Measurements from ENCODE around the gene PTMS.
A peak's percentile ranks its signal among the peaks of the same experiment; 100 is the strongest.

PTMS gene

GRCh38 chr12:6752921-6753771, 13.0 kb upstream of the PTMS start, which contains the start of gene MLF2:
Gene MLF2, minus strand, starts transcription at chr12:6753141. Its CDS starts 807 bp downstream, at chr12:6752334.
- peak; percentile 98 for DNase-seq

GRCh38 chr12:6753772-6754356, 12.3 kb upstream of the PTMS start:
- no peak for DNase-seq

- no peak for DNase-seq
These were observed 11.8 kb upstream of the PTMS start for GRCh38 chr12:6754411-6754810.

- peak; percentile 47 for DNase-seq
These were observed 9.0 kb upstream of the PTMS start for GRCh38 chr12:6757028-6757690.

GRCh38 chr12:6758506-6759095, 7.6 kb upstream of the PTMS start:
- DNase-seq = no peak

GRCh38 chr12:6759741-6760140, 6.4 kb upstream of the PTMS start:
- no peak for DNase-seq

GRCh38 chr12:6763380-6763779, 2.8 kb upstream of the PTMS start:
- no peak for DNase-seq

GRCh38 chr12:6764011-6764828, 1.9 kb upstream of the PTMS start:
- peak; percentile 91 for DNase-seq

GRCh38 chr12:6765048-6765633, 1.0 kb upstream of the PTMS start:
- DNase-seq = peak; percentile 77

- DNase-seq = peak; percentile 77
These were observed 637 bp downstream of the PTMS start for GRCh38 chr12:6766651-6767349.

GRCh38 chr12:6767353-6768319, 1.5 kb downstream of the PTMS start:
- no peak for DNase-seq

GRCh38 chr12:6768437-6768914, 2.3 kb downstream of the PTMS start:
- DNase-seq = no peak

- DNase-seq = peak; percentile 57
These were observed 2.8 kb downstream of the PTMS start for GRCh38 chr12:6768990-6769389.

GRCh38 chr12:6769666-6770065, 3.5 kb downstream of the PTMS start:
- DNase-seq = peak; percentile 56

GRCh38 chr12:6770094-6770493, 3.9 kb downstream of the PTMS start:
- DNase-seq = no peak

- no peak for DNase-seq
These were observed 4.4 kb downstream of the PTMS start for GRCh38 chr12:6770600-6770999.

- DNase-seq = no peak
These were observed 4.9 kb downstream of the PTMS start for GRCh38 chr12:6771091-6771495.

GRCh38 chr12:6771509-6772330, 5.6 kb downstream of the PTMS start:
- no peak for DNase-seq

GRCh38 chr12:6772331-6772695, 6.2 kb downstream of the PTMS start, which contains the start of gene LAG3:
Gene LAG3, plus strand, starts transcription at chr12:6772520. Its CDS starts 333 bp downstream, at chr12:6772853.
- no peak for DNase-seq

All from hematopoietic multipotent progenitor cell treated with erythropoietin and hydrocortisone succinate and interleukin-3 and kit ligand, for 6 days (in vitro differentiated cells).